Mesenchymal stem cell (in vitro differentiated cells and primary cell): ENCODE results near the gene ALDH7A1.

Source experiments
- DNase-seq: peaks from one replicate; pipeline ENCODE4 v3.0.0-alpha.2; 2013
- H2AFZ ChIP-seq: one replicate; pipeline ENCODE4 v1.6.1; 2013; ENCODE audit warnings: low read depth, mild to moderate bottlenecking, control low read depth, inconsistent platforms, low read length, moderate library complexity
- H2AK5ac ChIP-seq: 2 replicates; pipeline ENCODE4 v1.6.1; 2013; ENCODE audit warnings: low read length, moderate library complexity, mild to moderate bottlenecking, inconsistent platforms; ENCODE audit not compliant: severe bottlenecking
- H2BK120ac ChIP-seq: one replicate; pipeline ENCODE4 v1.6.1; 2013; ENCODE audit warnings: low read depth, mild to moderate bottlenecking, inconsistent platforms, low read length, moderate library complexity
- H2BK12ac ChIP-seq, 2 experiments: one replicate each; pipeline ENCODE4 v1.6.1; 2013; ENCODE audit warnings: inconsistent platforms in 2 of 2, low read length in 2 of 2, mild to moderate bottlenecking in 2 of 2, moderate library complexity in 2 of 2, control low read depth in 1 of 2
- H2BK15ac ChIP-seq: one replicate; pipeline ENCODE4 v1.6.1; 2013; ENCODE audit warnings: mild to moderate bottlenecking, low read depth, inconsistent platforms; ENCODE audit not compliant: poor library complexity, severe bottlenecking
- H2BK5ac ChIP-seq: 2 replicates; pipeline ENCODE4 v1.6.1; 2013; ENCODE audit warnings: low read depth, mild to moderate bottlenecking, low read length, control low read depth, inconsistent platforms; ENCODE audit not compliant: poor library complexity, severe bottlenecking
- H3K14ac ChIP-seq, 2 experiments: one replicate each; pipeline ENCODE4 v1.6.1; 2013; ENCODE audit warnings: inconsistent platforms in 2 of 2, low read length in 2 of 2, control low read depth in 1 of 2, mild to moderate bottlenecking in 1 of 2, moderate library complexity in 1 of 2
- H3K18ac ChIP-seq, 2 experiments: one replicate each; pipeline ENCODE4 v1.6.1; 2013; ENCODE audit warnings: inconsistent platforms in 2 of 2, low read length in 2 of 2, control low read depth in 1 of 2, low read depth in 1 of 2, mild to moderate bottlenecking in 1 of 2
- H3K23ac ChIP-seq, 2 experiments: one replicate each; pipeline ENCODE4 v1.6.1; 2013; ENCODE audit warnings: inconsistent platforms in 2 of 2, low read length in 2 of 2, mild to moderate bottlenecking in 2 of 2, moderate library complexity in 2 of 2, control low read depth in 1 of 2
- H3K27ac ChIP-seq: 2 replicates; pipeline ENCODE4 v1.5.1; 2013; ENCODE audit warnings: mild to moderate bottlenecking, moderate library complexity, low read length, control low read depth, inconsistent platforms; ENCODE audit not compliant: poor library complexity, severe bottlenecking
- H3K27me3 ChIP-seq, 2 experiments: 2 replicates each; pipeline versions ENCODE4 v1.6.1 to v1.7.0; 2013; ENCODE audit warnings: low read length in 2 of 2, mild to moderate bottlenecking in 2 of 2, moderate library complexity in 2 of 2, control low read depth in 1 of 2, inconsistent platforms in 1 of 2; ENCODE audit not compliant: control insufficient read depth in 1 of 2, insufficient read depth in 1 of 2
- H3K36me3 ChIP-seq, 2 experiments: 2 replicates each; pipeline versions ENCODE4 v1.6.1 to v1.7.0; 2013; ENCODE audit warnings: low read length in 2 of 2, control low read depth in 1 of 2, inconsistent platforms in 1 of 2, low read depth in 1 of 2, mild to moderate bottlenecking in 1 of 2; ENCODE audit not compliant: insufficient read depth in 2 of 2, control insufficient read depth in 1 of 2
- H3K4ac ChIP-seq, 2 experiments: one replicate each; pipeline ENCODE4 v1.6.1; 2013; ENCODE audit warnings: inconsistent platforms in 2 of 2, low read length in 2 of 2, mild to moderate bottlenecking in 2 of 2, moderate library complexity in 2 of 2, control low read depth in 1 of 2, low read depth in 1 of 2
- H3K4me1 ChIP-seq: 2 replicates; pipeline ENCODE4 v1.6.1; 2013; ENCODE audit warnings: low read depth, low read length, control low read depth; ENCODE audit not compliant: control insufficient read depth, insufficient read depth
- H3K4me2 ChIP-seq: 2 replicates; pipeline ENCODE4 v1.6.1; 2013; ENCODE audit warnings: low read length, mild to moderate bottlenecking, inconsistent platforms; ENCODE audit not compliant: poor library complexity, severe bottlenecking
- H3K4me3 ChIP-seq, 2 experiments: 2 replicates each; pipeline versions ENCODE4 v1.5.1 to v1.7.0; 2013; ENCODE audit warnings: low read length in 2 of 2, mild to moderate bottlenecking in 2 of 2, control low read depth in 1 of 2, low read depth in 1 of 2; ENCODE audit not compliant: insufficient read depth in 1 of 2
- H3K79me1 ChIP-seq: replicated peaks from 2 replicates; pipeline ENCODE4 v1.6.1; 2013; ENCODE audit warnings: mild to moderate bottlenecking, control low read depth, low read length, inconsistent platforms; ENCODE audit not compliant: poor library complexity, severe bottlenecking
- H3K9ac ChIP-seq: 2 replicates; pipeline ENCODE4 v1.7.0; 2013; ENCODE audit warnings: mild to moderate bottlenecking, low read length, moderate library complexity
- H3K9me3 ChIP-seq: 2 replicates; pipeline ENCODE4 v1.7.0; 2013; ENCODE audit warnings: mild to moderate bottlenecking, low read length; ENCODE audit not compliant: control insufficient read depth
- H4K8ac ChIP-seq: one replicate; pipeline ENCODE4 v1.6.1; 2013; ENCODE audit warnings: inconsistent platforms, mild to moderate bottlenecking, low read length, moderate library complexity
- H4K91ac ChIP-seq: one replicate; pipeline ENCODE4 v1.6.1; 2013; ENCODE audit warnings: mild to moderate bottlenecking, low read length, inconsistent platforms
- WGBS: methylation state at CpG from one replicate; pipeline ENCODE4 v1.1.7; 2013; ENCODE audit warnings: mixed read lengths; 5-methylcytosine and 5-hydroxymethylcytosine counted together

Gene ALDH7A1

DNA sequence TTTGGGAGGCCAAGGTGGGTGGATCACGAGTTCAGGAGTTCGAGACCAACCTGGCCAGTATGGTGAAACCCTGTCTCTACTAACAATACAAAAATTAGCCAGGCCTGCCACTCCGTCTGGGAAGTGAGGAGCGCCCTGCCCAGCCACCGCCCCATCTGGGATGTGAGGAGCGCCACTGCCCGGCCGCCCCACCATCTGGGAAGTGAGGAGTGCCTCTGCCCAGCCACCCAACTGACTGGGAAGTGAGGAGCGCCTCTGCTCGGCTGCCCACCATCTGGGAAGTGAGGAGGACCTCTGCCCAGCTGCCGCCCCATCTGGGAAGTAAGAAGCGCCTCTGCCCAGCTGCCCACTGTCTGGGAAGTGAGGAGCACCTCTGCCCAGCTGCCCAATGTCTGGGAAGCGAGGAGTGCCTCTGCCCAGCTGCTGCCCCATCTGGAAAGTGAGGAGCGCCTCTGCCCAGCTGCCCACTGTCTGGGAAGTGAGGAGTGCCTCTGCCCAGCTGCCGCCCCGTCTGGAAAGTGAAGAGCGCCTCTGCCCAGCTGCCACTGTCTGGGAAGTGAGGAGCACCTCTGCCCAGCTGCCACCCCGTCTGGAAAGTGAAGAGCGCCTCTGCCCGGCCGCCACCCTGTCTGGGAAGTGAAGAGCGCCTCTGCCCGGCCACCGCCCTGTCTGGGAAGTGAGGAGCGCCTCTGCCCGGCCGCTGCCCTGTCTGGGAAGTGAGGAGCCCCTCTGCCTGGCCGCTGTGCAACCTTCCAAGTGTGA lies 5.3 kb downstream of the ALDH7A1 start:
- H4K8ac ChIP-seq: no peak overlapping the region
- H2BK5ac ChIP-seq: no peak overlapping the region
- WGBS: 98% methylated on average over 27 of the region's 28 CpGs
- no peak overlapping the region for H3K18ac ChIP-seq
- DNase-seq: no peak
- H3K4ac ChIP-seq: no peak overlapping the region
- H3K9me3 ChIP-seq: no peaks in the 10 kb centered on the region
- no peak overlapping the region for H2AFZ ChIP-seq
- H2BK15ac ChIP-seq: no peak overlapping the region
- peaks cover 28 to 42% of the 10 kb centered on the region in 2 experiments for H3K36me3 ChIP-seq
- H3K4me3 ChIP-seq: no peak overlapping the region
- H3K4me2 ChIP-seq: no peak overlapping the region
- no peak overlapping the region for H2BK12ac ChIP-seq
- H3K27ac ChIP-seq: no peak overlapping the region
- no peak overlapping the region for H2BK120ac ChIP-seq
- no peak overlapping the region for H4K91ac ChIP-seq
- H2AK5ac ChIP-seq: no peak overlapping the region
- H3K4me1 ChIP-seq: peaks cover 11% of the 10 kb centered on the region
- H3K79me1 ChIP-seq: peaks cover 28% of the 10 kb centered on the region
- no peaks in the 10 kb centered on the region for H3K27me3 ChIP-seq
- no peak overlapping the region for H3K9ac ChIP-seq
- H3K23ac ChIP-seq: no peak overlapping the region
- H3K14ac ChIP-seq: no peak overlapping the region

DNA sequence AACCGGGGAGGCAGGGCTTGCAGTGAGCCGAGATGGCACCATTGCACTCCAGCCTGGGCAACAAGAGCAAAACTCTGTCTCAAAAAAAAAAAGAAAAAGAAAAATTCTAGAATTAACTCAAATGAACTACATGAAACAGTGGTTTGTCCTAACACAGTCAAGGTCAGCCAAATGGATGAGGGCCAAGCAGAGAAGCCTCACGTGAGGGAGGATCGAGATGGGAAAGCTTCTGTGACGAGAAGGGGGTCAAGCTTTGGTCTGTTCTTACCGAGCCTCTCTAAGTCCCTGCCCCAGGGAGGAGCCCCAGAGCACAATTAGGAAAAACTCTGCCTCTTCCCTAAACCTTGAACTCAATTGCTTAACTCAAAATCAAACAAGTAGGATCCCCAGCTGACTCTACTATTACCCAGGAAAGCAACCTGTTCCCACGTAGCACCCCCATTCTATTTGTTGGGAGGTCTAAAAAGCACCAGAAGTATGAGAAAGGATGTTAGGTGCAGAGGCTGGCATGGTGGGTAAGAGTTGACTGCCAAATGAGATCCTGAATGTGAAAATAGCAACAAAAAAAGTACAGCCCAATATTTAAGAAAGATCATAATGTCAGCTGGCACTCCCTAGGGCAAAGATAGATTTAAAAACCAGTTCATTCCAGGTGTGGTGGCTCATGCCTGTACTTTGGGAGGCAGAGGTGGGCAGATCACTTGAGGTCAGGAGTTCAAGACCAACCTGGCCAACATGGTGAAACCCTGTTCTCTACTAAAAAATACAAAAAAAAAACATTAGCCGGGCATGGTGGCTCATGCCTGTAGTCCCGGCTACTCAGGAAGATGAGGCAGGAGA lies 7.2 kb downstream of the ALDH7A1 start:
- Histone ChIP-seq H3K4me1 (peaks cover 5% of the 10 kb centered on the region), H3K27ac (no peak overlapping the region), H4K8ac (no peak overlapping the region), H3K9me3 (no peaks in the 10 kb centered on the region), H3K27me3 (no peaks in the 10 kb centered on the region), H3K36me3 (peaks cover 31 to 55% of the 10 kb centered on the region in 2 experiments), H3K14ac (no peak overlapping the region), H3K4me2 (no peak overlapping the region), H2BK15ac (no peak overlapping the region), H3K4me3 (no peak overlapping the region), H3K18ac (no peak overlapping the region), H3K9ac (no peak overlapping the region), H2BK120ac (no peak overlapping the region), H2BK12ac (no peak overlapping the region), H2AK5ac (no peak overlapping the region), H3K4ac (no peak overlapping the region), H2BK5ac (no peak overlapping the region), H3K23ac (no peak overlapping the region), H3K79me1 (peaks cover 23% of the 10 kb centered on the region), H2AFZ (no peak overlapping the region), H4K91ac (no peak overlapping the region)
- DNase-seq: no peak
- WGBS: 98% methylated on average over 7 of the region's 9 CpGs

DNA sequence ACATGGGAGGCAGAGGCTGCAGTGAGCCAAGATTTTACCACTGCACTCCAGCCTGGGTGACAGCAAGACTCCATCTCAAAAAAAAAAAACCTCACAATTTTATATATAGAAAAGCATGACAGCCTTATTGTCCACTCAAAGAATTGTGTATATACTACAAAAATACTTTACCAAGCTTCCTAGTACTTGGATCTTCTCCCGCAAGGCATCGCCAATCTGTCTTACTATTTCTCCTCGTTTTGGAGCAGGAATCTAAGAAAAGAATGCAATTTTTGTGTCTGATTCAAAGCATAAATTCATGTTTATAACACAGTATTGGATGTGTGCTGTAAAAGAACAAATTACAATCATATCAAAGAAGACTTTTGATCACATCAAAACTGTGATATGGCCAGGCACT lies 11.3 kb downstream of the ALDH7A1 start:
- no peak overlapping the region for H2BK15ac ChIP-seq
- H3K4ac ChIP-seq: no peak overlapping the region
- no peak overlapping the region for H3K4me2 ChIP-seq
- H3K14ac ChIP-seq: no peak overlapping the region
- no peak for DNase-seq
- H2BK5ac ChIP-seq: no peak overlapping the region
- H3K4me3 ChIP-seq: no peak overlapping the region
- 100% methylated on average over 1 of the region's 3 CpGs for WGBS
- H3K27me3 ChIP-seq: no peaks in the 10 kb centered on the region
- no peak overlapping the region for H2BK120ac ChIP-seq
- no peaks in the 10 kb centered on the region for H3K9me3 ChIP-seq
- no peak overlapping the region for H3K18ac ChIP-seq
- no peak overlapping the region for H4K91ac ChIP-seq
- no peak overlapping the region for H2BK12ac ChIP-seq
- peaks cover 33 to 76% of the 10 kb centered on the region in 2 experiments for H3K36me3 ChIP-seq
- no peak overlapping the region for H4K8ac ChIP-seq
- H2AFZ ChIP-seq: no peak overlapping the region
- H3K4me1 ChIP-seq: no peaks in the 10 kb centered on the region
- H2AK5ac ChIP-seq: no peak overlapping the region
- H3K79me1 ChIP-seq: peaks cover 12% of the 10 kb centered on the region
- no peak overlapping the region for H3K27ac ChIP-seq
- no peak overlapping the region for H3K9ac ChIP-seq
- no peak overlapping the region for H3K23ac ChIP-seq

DNA sequence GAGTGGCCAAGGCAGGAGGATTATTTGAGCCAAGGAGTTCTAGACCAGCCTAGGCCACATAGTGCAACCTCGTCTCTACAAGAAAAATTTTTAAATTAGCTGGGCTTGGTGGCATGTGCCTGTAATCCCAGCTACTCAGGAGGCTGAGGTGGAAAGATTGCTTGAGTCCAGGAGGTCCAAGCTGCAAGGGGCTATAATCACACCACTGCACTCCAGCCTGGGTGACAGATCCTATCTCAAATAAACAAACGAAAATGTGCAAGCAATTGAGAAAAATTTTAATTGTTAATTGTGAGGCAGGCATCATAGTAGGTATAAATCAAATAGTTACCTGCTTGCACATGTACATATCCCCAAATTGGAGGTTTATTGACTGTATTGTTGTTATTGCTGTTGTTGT lies 15.3 kb downstream of the ALDH7A1 start:
- no peak overlapping the region for H3K4me3 ChIP-seq
- H3K9me3 ChIP-seq: no peaks in the 10 kb centered on the region
- no peak overlapping the region for H4K91ac ChIP-seq
- no peak overlapping the region for H3K4me2 ChIP-seq
- peaks cover 36 to 78% of the 10 kb centered on the region in 2 experiments for H3K36me3 ChIP-seq
- DNase-seq: no peak
- no peak overlapping the region for H3K14ac ChIP-seq
- 100% methylated on average over 1 of the region's 2 CpGs for WGBS
- no peak overlapping the region for H3K23ac ChIP-seq
- H2BK12ac ChIP-seq: no peak overlapping the region
- H3K18ac ChIP-seq: no peak overlapping the region
- no peak overlapping the region for H2BK5ac ChIP-seq
- no peak overlapping the region for H2AFZ ChIP-seq
- no peak overlapping the region for H2AK5ac ChIP-seq
- H3K79me1 ChIP-seq: peaks cover 5% of the 10 kb centered on the region
- H3K4me1 ChIP-seq: no peaks in the 10 kb centered on the region
- no peak overlapping the region for H2BK15ac ChIP-seq
- no peak overlapping the region for H2BK120ac ChIP-seq
- H4K8ac ChIP-seq: no peak overlapping the region
- no peak overlapping the region for H3K27ac ChIP-seq
- no peaks in the 10 kb centered on the region for H3K27me3 ChIP-seq
- H3K4ac ChIP-seq: no peak overlapping the region
- H3K9ac ChIP-seq: no peak overlapping the region
